ENCODE data around the gene SPAAR. TPM values are rescaled to one million over a fixed set of nuclear protein-coding genes. Genes with fewer than 3 reads are reported as not detected.
A peak's percentile ranks its signal among the peaks of the same experiment; 100 is the strongest.
"Not testable (repeated sequence)": the region's sequence is repeated elsewhere in the genome, so short reads cannot be mapped to it uniquely, and the experiment has no call there.

Gene SPAAR
- total RNA-seq, 1 donor from 2014 or later, result not detected

DNA sequence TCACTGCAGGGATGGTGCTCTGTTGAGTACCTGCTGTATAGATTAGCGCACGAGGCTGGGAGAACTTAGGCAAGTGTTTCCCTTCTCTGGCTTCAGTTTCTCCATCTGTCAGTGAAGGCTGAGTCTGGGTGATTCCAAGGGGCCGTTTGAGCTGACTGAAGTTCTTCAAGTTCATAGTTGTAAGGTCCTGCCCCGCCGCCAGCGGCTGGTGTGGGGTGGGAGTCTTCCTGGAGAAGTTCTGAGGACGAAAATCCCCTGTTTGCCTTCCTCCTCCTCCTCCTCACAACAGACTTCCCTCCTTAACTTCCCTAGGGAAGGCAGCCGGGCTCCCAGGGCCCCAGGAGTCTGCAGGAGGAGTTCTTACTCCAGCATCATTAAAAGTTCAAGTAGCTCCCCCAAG lies 5.0 kb upstream of the SPAAR start:
- no peak for DNase-seq (ENCODE audit: low read depth)

DNA sequence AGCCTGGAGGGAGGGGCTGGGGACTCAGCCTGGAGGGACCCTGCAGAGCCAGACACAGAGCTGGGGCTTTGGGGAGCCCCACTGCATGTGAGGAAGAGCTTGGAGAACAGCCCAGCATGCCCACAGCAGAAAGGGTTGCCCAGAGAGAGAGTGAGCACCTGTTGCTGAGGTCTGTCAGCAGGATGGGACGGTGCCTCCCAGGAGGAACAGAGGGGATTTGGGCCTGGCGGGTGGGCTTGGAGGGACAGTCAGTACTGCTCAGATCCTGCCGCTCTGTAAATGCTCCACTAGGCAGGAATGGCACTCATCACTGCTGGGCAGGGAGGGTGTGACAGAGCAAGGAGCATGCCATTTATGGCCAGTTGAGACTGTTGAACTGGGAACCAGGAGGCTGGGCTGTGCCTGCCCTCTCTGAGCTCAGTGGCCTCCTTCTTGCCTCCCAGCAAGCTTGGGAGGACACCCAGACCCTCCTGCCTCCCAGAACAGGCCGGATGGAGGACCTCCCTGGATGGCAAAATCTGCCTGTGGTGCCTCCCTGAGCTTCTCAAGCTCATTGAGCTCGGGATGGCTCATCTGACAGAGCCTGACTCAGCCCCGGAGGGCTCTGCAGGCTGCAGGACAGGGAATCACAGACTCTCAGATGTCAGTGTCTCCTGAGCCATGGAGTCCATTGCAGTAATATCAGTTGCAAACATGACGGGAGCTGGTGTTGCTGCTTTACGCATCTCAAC lies 4.1 kb upstream of the SPAAR start:
- DNase-seq (ENCODE audit: low read depth), result peak; percentile 54

GRCh38 chr9:35905912-35906679 lies 3.2 kb upstream of the SPAAR start, which contains the start of gene HRCT1:
HRCT1 (plus strand) TSS chr9:35906202; CDS start chr9:35906288, 86 bp downstream.
- DNase-seq (ENCODE audit: low read depth), result peak; percentile 91

DNA sequence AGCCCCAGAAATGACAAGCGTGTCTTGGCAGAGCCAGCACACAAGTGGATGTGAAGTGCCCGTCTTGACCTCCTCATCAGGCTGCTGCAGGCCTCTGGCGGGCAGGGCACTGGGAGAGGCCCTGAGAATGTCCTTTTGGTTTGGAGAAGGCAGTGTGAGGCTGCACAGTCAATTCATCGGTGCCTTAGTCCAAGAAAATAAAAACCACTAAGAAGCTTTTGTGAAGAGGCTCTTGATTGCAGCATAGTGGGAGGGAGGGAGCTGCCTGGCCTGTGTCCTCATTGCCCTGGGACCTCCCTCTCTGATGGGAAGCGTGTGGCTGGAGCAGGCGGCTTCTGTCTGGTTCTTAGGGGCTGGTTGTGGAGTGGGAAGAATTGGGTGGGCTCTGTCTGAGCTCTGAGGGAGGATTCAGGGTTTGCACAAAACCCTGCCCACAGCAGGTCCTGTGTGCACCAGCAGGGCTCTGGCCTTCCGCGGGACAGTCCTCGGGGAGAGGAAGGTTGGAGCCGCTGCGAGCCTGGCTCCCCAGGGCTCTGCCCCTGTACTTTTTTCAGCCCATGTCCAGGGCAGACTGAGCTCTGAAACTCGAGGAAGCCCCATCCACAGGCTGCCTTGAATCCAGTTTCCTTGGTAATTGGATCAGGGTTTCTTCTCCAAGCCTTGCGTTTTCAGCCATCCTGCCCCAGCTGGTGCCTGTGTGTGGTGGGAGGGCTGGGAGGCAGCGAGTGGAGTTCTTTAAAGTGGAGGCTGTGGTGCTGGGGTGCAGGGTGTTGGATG lies 2.2 kb upstream of the SPAAR start:
- DNase-seq (ENCODE audit: low read depth), result peak; percentile 80

DNA sequence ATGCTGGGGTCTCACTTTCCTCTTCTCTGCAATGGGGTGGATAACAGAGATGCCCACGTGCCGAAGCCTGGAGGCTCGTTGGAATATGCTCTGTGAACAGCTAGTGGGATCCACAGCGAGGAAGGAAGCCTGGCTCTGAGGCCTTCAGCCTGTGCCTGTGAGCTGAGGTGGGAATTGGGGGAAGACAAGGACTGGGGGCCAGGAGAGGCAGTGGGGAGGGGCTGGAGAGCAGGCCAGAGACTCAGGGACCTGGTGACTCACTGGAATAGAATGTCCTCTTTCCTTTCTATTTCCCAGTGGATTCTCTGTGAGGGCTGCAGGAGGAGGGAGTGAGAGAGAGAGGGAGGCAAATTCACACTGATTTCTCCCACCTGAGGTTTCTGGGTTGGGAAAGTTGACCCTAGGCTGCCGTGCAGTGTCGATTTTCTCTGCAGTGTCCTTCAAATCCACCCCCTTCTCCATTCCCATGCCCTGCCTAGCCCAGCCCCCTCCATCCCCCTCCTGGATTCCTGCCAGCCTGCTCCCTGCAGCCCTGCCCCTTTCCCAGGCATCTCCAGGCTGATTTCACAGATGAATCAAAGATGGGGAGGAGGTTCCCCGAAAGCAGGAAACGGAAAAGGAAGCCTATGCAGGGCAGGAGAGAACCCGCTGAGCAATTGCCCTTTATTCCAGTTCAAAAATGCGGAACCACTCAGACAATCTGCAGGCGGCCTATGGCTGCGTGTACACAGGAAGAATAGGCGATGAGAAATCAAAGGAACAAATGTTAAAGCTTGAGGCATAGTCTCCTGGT lies 1.4 kb upstream of the SPAAR start:
- peak; percentile 96 for DNase-seq (ENCODE audit: low read depth)

DNA sequence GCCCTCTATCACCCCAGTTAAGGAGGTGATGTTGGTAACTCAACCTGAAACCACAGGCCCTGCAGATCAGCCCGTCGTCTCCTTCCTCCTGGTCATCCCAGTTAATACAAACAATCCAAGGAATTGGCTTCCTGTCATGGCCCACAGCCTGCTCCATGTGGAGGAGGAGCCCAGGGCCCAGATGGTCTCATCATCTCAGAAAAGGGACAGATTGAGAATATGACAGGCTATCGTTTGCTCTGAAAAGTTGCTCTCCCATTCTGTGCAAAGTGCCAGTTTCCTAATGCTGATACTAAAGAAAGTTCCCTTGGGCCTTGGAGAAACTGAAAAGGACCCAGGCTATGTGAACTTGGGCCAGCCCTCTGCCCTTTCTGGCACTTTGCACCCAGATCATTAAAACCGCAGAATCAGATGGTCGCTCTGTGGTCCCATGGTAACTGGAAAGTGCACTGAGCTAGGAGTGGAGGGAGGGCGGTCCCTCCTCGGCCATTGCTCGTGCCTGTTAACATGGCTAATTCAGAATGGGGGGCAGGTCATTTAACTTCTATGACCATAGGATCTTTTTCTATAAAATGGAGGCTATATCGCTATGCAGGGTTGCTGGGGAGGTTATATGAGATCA lies 675 bp upstream of the SPAAR start:
- DNase-seq (ENCODE audit: low read depth), result no peak

DNA sequence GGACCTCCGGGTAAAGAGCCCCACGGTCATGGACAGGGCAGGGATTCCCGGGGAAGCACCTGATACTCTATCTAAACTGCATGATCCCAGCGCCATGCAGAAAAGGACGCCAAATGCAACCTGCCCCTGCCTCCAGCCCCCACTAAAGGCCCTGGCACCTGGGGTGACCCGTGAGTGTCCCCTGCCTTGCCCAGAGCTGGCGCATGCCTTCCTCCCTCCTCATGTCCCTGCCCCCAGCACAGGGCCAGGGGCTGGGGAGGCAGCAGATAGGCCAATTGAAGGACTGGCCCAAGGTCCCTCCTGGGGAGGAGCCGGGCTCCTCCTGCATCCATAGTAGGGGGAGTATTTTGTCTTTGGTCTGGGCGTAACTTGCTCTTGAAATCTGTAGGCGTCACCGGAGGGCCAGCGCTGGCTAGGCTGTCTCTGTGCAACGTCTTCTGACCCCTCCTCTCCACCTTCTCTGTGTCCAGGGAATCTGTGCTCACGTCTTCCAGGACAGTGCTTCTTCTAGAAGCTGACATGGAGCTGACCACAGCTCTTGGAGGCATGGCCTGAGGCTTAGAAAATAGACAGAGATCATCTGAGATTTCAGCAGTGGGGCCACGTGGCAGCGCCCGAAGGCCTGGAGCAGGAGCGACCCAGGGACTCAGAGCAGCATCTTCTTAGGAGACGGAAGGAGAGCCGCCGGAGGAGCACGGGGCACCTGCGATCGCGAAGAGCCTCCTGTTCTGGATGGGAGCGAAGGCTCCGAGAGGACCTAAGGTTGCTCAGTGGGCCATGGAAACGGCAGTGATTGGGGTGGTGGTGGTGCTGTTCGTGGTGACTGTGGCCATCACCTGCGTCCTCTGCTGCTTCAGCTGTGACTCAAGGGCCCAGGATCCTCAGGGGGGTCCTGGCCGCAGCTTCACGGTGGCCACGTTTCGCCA lies 660 bp downstream of the SPAAR start:
- DNase-seq (ENCODE audit: low read depth), result no peak

GRCh38 chr9:35910613-35911359 lies 1.5 kb downstream of the SPAAR start:
- peak; percentile 68 for DNase-seq (ENCODE audit: low read depth)

GRCh38 chr9:35911690-35912089 lies 2.4 kb downstream of the SPAAR start:
- DNase-seq (ENCODE audit: low read depth), result no peak

GRCh38 chr9:35912791-35913400 lies 3.6 kb downstream of the SPAAR start:
- no peak for DNase-seq (ENCODE audit: low read depth)

DNA sequence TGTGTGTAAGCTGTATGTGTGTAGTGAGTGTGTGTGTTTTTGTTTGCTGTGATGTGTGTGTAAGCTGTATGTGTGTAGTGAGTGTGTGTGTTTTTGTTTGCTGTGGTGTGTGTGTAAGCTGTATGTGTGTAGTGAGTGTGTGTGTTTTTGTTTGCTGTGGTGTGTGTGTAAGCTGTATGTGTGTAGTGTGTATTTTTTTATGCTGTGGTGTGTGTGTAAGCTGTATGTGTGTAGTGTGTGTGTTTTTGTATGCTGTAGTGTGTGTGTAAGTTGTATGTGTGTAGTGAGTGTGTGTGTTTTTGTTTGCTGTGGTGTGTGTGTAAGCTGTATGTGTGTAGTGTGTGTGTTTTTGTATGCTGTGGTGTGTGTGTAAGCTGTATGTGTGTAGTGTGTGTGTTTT lies 4.1 kb downstream of the SPAAR start:
- DNase-seq (ENCODE audit: low read depth), result not testable (repeated sequence)

DNA sequence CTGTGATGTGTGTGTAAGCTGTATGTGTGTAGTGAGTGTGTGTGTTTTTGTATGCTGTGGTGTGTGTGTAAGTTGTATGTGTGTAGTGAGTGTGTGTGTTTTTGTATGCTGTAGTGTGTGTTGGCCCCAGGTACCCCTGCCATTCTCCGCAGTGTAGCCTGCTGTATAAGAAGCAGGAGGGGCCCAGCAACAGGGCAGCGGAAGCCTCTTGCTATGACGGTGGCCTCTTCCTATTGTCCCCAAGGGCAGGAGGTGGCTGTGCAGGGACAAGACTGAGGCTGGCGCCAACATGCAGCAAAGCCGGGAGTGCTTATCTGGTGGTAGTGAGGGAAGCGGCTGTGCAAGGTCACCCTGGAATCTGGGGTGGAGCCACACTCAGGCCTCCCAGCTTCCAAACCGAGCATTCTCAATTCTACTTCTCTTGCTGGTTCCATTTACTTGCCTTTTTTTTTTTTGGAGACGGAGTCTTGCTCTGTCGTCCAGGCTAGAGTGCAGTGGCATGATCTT lies 5.1 kb downstream of the SPAAR start:
- DNase-seq (ENCODE audit: low read depth), result no peak

DNA sequence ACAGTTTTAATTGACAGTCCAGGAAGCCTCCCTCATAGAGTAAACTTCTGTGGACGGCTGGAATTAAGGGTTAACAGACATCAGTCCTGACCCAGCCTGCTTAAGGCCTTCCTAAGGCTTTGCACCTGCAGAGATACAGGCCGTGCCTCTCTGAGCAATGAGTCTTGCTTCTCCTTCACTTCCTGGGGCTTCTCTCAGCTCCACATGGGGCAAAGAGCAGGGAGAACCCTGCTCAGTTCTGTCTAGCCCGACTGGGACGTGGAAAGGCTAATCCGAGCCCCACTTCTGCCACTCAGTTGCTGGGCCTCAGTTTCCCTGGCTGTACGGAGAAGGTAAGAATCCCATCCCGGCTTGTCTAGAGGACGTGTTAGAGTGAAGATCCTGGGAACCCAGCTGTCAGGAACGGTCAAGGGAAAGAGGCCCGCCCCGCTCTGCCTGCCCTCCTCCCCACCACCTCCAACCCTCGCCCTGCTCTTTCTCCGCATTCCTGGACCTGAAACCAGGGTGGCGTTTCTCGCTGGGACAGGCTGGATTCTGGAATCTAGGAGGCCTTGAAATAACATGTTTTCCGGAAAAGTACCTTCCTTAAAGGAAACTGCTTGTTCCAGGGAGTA lies 6.5 kb downstream of the SPAAR start:
- no peak for DNase-seq (ENCODE audit: low read depth)

DNA sequence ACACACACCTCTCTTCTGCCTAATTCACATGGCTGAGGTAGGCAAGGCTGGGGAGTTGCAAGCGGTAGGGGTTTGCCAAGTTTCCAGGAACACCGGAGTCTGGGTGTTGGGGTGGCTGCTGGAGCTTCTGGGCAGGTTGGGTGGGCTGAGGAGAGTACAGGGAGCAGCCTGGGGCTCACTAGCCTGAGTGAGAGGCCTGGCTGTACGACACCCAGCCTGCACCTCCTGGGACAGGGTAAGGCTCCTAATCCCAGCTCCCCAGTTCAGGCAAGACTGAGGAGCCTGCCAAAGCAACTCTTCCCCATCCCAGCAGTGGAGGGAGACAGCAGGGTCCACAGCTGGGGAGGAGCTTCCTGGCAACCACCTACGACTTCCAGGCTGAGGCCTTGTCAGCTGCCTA lies 8.0 kb downstream of the SPAAR start:
- no peak for DNase-seq (ENCODE audit: low read depth)

GRCh38 chr9:35918780-35919179 lies 9.5 kb downstream of the SPAAR start:
- no peak for DNase-seq (ENCODE audit: low read depth)

DNA sequence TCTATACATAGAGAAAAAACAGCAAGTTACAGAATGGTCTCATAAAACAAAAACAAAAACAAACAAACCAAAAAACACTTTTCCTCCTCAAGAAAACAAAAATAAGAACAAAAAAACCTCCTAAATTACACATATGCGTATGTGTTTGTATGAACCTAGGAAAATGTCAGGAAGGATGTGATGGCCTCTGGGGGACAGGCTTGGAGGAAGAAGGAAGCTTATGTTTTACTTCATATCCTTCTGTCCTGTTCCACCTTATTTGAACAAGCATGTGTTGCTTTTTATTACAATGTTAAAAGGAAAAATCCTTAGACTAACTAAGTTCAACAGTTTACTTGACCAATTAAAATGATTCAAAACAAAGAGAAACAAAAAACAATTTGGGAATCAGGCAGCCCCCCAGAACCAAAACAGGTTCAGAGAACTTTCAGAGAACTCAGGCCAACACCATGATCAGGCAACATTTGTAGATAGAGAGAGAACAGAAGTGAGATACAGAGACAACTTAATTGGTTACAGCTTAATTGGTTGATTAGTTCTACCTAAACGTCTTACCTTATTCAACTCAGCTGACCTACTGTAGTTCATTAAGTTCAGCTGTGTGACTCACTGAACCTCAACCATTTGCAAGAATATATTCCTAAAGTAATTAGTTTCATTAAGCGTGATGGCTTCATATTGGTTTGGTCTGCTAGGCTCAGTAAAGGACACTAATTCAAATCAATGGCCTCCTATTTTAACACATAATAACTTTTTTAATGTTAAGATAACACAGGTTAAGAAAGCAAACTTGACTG lies 10.1 kb downstream of the SPAAR start:
- DNase-seq (ENCODE audit: low read depth), result peak; percentile 60

DNA sequence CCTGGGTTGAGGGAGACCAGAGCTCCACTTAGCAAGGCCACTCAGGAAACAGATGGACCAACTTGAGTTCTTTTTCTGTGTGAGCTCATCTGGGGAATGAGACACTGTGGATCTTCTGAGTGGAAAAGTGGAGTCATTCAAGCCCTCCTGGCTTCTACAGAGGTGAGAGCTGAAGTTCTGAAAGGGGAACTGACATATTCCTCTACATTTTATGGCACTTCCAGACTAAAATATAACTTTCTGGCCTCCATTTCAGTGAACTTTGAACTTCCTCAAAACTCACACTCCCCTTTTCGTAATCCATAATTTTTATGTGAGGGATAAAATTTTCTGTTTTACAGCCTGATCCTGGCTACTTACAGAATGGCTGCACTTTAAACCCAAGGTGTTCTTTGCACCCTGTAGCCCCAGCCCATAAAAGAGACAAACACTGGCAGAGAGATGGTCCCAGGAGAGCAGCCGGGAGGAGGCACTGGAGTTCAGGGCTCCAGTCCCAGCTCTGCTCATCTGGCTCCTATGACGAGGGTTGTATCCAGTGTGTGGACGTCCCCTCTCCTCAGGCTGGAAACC lies 10.8 kb downstream of the SPAAR start:
- no peak for DNase-seq (ENCODE audit: low read depth)

Data from renal cortical epithelial cell (primary cell).